Fibroblast of the conjunctiva (primary cell): ENCODE measurements around the gene TMEM140.

Experiments
- DNase-seq: peaks from one replicate; pipeline ENCODE4 v3.0.0-alpha.2; 2010; ENCODE audit warnings: low read depth

TMEM140 gene

DNA sequence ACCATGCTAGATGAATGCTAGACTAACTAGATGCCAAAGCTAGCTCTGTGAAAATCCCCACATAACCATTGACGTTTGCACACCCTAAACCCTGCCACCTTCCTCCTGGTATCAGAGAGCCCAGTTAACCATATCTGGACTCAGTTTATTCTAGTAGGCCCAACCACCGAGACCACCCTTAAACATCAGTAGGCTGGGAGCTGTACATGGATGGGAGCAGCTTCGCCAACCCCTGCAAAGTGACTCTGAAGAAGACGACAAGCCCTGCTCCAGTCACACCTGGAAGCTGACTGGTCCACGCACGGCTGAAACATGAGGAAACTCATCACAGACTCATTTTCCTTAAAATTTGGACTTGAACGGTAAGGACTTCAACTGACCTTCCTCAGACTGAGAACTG, 27.1 kb downstream of the TMEM140 start:
- DNase-seq: no peak

DNA sequence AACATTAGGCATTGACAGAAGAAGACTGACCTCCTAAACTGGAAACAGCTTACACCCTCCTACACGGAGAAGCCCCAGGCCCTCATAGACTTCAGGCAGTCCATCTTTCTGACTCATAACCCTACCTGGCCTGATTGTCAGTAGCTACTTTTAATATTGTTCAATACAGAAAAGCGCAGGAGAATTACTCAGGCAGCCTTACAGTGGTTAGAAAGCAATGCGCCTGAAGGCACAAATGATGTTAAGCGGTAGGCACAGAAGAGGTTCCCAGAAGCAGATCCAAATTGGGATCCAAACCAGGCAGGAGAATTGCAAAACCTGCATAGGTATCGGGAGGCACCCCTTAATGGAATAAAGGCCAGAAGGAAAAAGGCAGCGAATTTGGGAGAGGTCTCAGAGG, 28.1 kb downstream of the TMEM140 start:
- no peak for DNase-seq

DNA sequence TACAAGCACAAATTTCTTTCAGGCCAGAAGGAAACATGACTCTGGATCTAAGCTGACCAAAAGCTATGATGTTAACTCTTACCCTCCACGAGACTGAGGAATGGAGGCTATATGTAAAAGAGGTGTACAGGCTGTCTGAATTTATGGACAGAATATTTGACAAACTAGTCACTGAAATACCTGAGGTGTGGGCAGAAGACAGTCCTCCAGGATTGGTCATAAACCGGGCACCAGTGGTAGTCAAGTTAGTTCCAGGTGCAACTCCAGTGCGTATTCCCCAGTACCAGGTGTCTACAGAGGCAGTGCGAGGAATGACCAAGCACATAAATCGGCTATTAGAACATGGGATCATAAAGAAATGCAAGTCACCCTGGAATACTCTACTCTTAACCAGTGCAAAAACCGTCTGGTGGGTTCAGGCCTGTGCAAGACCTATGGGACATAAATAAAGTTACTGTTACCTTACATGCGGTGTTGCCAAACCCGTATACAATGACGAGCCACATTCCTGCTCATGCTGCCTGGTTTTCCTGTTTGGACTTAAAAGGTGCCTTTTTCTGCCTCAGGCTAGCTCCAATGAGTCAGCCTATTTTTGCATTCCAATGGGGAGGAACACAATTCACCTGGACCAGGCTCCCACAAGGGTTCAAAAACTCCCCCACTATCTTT, 29.3 kb downstream of the TMEM140 start:
- no peak for DNase-seq

GRCh38 chr7:135178364-135178763, 30.5 kb downstream of the TMEM140 start:
- DNase-seq: no peak

DNA sequence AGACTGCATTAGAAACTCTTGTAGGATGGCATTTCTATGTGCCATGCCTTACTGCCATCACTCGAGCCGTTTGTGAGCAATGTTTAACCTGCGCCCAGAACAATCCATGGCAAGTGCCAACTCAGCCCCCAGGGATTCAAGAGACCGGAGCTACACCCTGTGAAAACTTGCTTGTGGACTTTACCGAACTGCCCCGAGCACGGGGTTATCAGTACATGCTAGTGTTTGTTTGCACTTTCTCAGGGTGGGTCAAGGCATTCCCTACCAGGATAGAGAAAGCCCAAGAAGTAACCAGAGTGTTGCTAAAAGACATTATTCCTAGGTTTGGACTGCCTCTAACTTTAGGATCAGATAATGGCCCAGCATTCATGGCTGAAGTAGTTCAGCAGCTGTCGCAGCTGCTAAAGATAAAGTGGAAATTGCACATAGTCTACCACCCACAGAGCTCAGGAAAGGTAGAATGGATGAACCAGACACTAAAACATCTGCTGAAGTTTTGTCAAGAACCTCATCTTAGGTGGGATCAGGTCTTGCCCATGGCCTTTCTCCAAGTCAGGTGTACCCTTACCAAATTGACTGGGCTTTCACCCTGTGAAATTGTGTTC, 31.6 kb downstream of the TMEM140 start:
- DNase-seq: no peak

GRCh38 chr7:135180122-135180521, 32.2 kb downstream of the TMEM140 start:
- DNase-seq: no peak

- DNase-seq: no peak
Observed at GRCh38 chr7:135181261-135181928, 33.5 kb downstream of the TMEM140 start.

DNA sequence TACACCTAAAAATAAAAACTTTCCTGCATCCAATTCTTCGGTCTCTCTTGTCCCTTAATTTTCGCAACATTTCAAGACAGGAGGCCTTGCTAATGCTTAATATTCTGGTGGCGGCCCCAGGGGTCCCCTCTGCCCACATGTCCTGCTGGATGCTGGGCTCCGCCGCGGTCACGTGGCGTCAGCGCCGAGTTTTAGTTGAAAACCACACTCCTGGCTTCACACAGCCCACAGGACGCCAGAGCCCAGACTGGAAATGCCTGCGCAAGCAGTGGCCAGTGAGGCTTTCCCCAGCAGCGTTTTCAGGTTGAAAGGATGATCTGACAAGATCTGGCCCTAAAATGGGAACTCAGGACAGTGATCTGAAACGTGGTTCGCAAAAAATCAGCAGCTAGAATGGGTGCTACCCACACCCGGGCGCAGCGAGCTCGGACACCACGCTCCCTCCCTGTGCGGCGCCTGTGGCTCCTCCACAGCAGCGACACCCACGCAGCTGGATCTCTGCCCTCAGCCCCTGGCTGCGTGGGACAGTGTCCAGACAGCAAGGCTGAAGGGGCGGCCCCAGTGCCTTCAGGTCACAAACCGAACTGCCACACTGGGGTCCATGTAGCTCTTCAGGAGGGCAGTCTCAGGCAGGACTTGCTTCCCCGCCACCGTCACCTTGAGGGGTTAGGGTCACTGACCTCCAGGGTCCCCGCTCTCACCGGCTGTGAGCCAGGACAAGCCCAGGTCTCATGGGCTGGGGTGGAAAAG, 34.2 kb downstream of the TMEM140 start:
- DNase-seq: no peak

DNA sequence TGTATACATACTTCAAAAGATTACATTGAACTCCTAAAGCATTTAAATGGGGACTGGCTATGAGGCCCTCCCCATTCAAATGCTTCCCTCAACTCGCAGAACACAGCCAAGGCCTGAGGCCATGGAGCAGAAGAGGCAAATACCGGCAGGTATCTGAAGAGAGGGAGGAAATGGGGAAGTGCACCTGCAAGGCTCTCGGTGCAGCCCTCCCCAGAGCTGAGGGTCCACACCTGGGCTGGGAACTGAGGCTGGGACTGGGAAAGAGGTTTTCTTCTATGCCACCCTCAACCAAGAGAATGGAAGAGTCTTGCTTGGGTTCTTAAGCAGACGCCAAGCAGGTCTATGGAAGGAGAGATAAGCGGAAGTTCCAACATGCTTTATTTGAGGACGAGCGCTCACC, 35.6 kb downstream of the TMEM140 start:
- DNase-seq: no peak

DNA sequence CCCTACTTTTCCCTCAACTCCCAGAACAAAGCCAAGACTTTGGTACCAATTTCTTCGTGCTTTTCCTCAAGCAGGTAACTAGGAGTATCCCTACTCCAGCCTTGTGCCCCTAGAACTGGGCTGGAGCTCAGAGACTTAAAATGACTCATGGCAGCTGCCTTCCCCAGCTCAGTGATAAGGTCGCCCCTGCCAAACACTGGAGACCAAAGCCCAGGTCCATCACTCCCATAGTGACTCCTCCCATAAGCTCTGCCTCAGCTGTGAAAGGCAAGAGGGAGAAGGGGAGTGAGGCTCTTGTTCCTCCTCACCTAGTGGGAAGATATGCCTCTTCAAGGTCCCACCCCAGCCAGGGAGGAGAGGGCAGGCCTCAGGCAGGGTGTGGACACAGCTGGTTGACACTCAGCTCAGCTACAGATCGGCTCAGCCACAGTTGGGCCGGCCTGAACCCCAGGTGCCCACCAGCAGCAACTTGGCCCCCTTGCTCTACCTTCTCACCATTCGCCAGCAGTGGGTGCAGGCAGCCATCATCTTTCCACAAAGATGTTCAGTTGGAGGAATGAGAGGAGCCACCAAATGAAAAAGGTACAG, 36.5 kb downstream of the TMEM140 start:
- DNase-seq: no peak

DNA sequence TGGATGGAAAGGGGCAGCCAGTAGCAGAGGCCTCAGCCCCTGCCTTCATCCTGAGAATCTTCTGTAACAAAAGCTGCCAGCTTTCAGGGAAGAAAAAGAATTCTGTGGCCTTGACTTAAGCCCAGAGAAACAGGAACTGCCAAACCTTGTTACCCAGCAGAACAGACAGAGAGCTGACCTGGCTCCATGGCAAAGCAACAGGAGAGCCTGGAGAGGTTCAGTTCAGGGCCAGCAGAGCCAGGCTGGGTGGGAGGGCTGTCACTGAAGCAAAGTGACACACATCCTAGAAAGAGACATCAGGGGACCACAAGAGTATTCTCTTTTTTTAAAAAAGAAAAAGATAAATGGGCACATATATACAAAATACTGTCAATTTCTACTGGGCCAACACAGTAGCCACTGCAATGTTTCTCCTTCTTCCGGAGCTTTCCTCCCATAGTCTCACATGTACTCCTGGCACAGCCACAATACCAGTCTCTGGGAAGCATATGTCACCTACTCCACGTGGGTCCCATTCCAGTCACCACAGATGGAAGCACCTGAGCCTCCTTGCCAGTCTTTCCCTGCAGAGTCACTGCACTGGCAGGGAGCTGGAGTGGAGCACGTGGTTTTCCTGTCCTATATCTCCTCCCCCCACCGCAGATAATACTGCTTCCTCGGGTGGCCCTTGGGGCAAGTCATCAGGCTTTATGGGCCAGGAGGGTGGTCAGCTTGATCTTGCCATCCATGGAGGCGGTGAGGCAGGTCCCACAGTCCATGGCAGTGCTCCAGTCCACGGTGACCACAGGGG, 37.8 kb downstream of the TMEM140 start:
- DNase-seq: no peak

- no peak for DNase-seq
Observed at GRCh38 chr7:135186261-135186540, 38.3 kb downstream of the TMEM140 start.

DNA sequence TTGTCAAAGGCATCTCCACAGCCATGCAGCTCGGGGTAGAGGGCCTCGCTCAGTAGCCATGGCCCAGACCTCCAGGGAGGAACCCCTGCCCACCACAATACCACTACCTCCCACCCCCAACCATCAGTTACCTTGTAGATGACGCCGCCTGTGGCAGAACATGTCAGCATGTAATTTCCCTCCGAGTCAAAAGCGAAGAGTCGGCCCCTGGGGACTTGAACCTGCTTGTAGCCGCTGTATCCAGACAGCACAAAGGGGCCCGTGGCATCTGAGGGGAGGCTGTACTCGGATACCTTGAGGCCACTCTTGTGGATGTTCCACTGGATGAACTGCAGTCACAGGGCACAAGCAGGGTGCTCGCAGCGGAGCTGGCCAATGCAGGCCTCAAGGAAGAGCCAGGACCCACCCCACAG, 39.0 kb downstream of the TMEM140 start:
- no peak for DNase-seq

GRCh38 chr7:135188298-135188984, 40.6 kb downstream of the TMEM140 start:
- DNase-seq: no peak

DNA sequence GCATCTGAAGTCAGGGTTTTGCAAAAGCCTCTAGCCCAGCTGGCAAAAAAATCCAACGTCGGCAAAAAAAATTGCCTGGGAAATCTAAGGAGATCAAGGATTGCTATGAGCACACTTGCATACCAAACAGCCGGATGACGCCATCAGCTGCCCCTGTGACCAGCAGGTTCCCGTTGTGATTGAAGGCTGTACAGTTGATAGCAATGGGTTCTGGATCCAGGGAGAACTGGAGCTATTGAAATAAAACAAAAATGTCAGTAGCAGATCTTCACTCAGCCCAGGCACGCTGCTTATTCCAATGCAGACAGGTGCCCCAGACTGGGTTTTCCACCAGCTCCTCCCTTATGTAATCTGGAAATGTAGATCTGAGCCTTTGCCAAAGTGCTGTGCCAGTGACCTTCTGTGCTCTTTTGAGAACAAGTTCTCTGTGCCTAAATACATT, 41.4 kb downstream of the TMEM140 start:
- DNase-seq: no peak

DNA sequence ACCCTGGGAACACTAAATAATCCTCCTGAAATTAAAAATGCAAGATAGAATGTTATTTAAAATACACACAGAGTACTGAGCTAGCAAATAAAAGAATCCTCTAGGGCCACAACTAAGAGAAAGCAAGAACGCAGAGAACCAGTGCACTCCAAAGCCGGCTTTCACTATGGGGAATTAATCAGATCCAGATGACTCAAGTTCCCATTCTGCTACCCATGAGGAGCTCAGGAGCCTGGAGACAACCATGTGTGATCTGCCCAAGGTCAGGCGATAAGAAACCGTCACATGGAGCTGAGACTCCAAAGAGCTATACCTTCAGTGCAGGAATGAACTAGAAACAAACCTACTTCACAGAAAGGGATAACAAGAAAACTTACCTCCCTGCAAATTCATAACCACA, 42.1 kb downstream of the TMEM140 start:
- peak; percentile 32 for DNase-seq

- DNase-seq: no peak
Observed at GRCh38 chr7:135190703-135191102, 42.8 kb downstream of the TMEM140 start.

- DNase-seq: no peak
Observed at GRCh38 chr7:135192914-135193536, 45.2 kb downstream of the TMEM140 start.

- DNase-seq: peak; percentile 73
Observed at GRCh38 chr7:135193615-135194081, 45.8 kb downstream of the TMEM140 start.

DNA sequence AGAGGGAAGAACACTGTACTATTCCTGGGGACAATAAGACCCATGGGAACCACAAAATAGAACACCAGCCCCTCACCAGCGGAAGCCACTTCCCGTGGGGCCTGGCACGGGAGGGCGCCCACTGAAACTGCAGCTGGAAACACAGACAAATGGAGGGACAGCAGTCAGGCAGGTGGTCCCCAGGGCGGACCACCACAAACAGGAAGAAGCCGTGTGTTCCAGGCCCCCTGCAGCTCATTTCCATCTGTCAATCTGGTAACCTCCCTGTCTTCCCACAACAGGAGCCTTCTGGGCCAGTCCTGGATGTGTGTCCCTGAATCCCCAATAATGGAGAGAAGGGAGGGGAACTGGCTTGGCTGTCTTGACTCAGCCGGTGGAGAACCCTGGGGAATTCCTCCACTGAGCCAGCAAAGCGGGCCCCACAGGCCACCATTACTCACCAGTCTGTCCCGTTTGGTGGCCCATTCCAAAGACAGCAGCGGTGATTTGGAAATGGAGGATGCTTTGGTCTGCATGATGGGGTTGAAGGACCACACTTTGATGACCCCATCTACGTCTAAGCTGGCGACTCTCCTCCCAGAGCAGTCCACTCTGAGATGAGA, 46.7 kb downstream of the TMEM140 start:
- no peak for DNase-seq
